ENCODE measurements around the gene TPST1.

Gene TPST1

GRCh38 chr7:66304536-66304935 is 99.4 kb downstream of the TPST1 start:
- no peak for TF ChIP-seq TEAD4 (IDR thresholded peaks at IDR 0.05)
- TF ChIP-seq ZBTB7A (IDR thresholded peaks at IDR 0.05; ENCODE audit: low read depth): no peak
- TF ChIP-seq EP300 (IDR thresholded peaks at IDR 0.05; ENCODE audit: borderline replicate concordance): no peak
- no peak for TF ChIP-seq USF1 (IDR thresholded peaks at IDR 0.05)
- TF ChIP-seq REST (IDR thresholded peaks at IDR 0.05; ENCODE audit: low read depth): no peak
- TF ChIP-seq MAX (IDR thresholded peaks at IDR 0.05): no peak
- TF ChIP-seq TCF12 (IDR thresholded peaks at IDR 0.05; ENCODE audit: low read depth): no peak
- TF ChIP-seq RAD21 (IDR thresholded peaks at IDR 0.05; ENCODE audit: low read depth): no peak
- no peak for TF ChIP-seq EGR1 (IDR thresholded peaks at IDR 0.05)
- TF ChIP-seq TAF1 (IDR thresholded peaks at IDR 0.05; ENCODE audit: low read depth): no peak
- TF ChIP-seq YY1 (IDR thresholded peaks at IDR 0.05; ENCODE audit: low read depth): no peak
- TF ChIP-seq FOXM1 (IDR thresholded peaks at IDR 0.05; ENCODE audit: borderline replicate concordance, low read depth): no peak
- no peak for TF ChIP-seq CREB1 (IDR thresholded peaks at IDR 0.05; ENCODE audit: low read depth)

- TF ChIP-seq CEBPB (IDR thresholded peaks at IDR 0.05) (no peak), RAD21 (IDR thresholded peaks at IDR 0.05; ENCODE audit: low read depth) (no peak), REST (IDR thresholded peaks at IDR 0.05; ENCODE audit: low read depth) (no peak)
Measured at GRCh38 chr7:66306243-66306642, 101.1 kb downstream of the TPST1 start.

GRCh38 chr7:66307591-66308215 is 102.6 kb downstream of the TPST1 start:
- TF ChIP-seq TCF12 (IDR thresholded peaks at IDR 0.05; ENCODE audit: low read depth) (no peak), CEBPB (IDR thresholded peaks at IDR 0.05) (no peak)

- TF ChIP-seq EGR1 (IDR thresholded peaks at IDR 0.05) (no peak), YY1 (IDR thresholded peaks at IDR 0.05; ENCODE audit: low read depth) (no peak), REST (IDR thresholded peaks at IDR 0.05; ENCODE audit: low read depth) (no peak), TCF12 (IDR thresholded peaks at IDR 0.05; ENCODE audit: low read depth) (no peak), NFIC (IDR thresholded peaks at IDR 0.05) (no peak), RAD21 (IDR thresholded peaks at IDR 0.05; ENCODE audit: low read depth) (no peak), CEBPB (IDR thresholded peaks at IDR 0.05) (no peak), MAX (IDR thresholded peaks at IDR 0.05) (no peak), USF1 (IDR thresholded peaks at IDR 0.05) (no peak), CREB1 (IDR thresholded peaks at IDR 0.05; ENCODE audit: low read depth) (no peak), TEAD4 (IDR thresholded peaks at IDR 0.05) (no peak), EP300 (IDR thresholded peaks at IDR 0.05; ENCODE audit: borderline replicate concordance) (no peak)
Measured at GRCh38 chr7:66308411-66308810, 103.3 kb downstream of the TPST1 start.

GRCh38 chr7:66310620-66311019 is 105.5 kb downstream of the TPST1 start:
- TF ChIP-seq RAD21 (IDR thresholded peaks at IDR 0.05; ENCODE audit: low read depth) (no peak), NFIC (IDR thresholded peaks at IDR 0.05) (no peak), ZBTB7A (IDR thresholded peaks at IDR 0.05; ENCODE audit: low read depth) (no peak), CEBPB (IDR thresholded peaks at IDR 0.05) (no peak), FOXM1 (IDR thresholded peaks at IDR 0.05; ENCODE audit: borderline replicate concordance, low read depth) (no peak), EP300 (IDR thresholded peaks at IDR 0.05; ENCODE audit: borderline replicate concordance) (no peak), MAX (IDR thresholded peaks at IDR 0.05) (no peak), CREB1 (IDR thresholded peaks at IDR 0.05; ENCODE audit: low read depth) (no peak), YY1 (IDR thresholded peaks at IDR 0.05; ENCODE audit: low read depth) (no peak), REST (IDR thresholded peaks at IDR 0.05; ENCODE audit: low read depth) (no peak), EGR1 (IDR thresholded peaks at IDR 0.05) (no peak), TEAD4 (IDR thresholded peaks at IDR 0.05) (no peak), TCF12 (IDR thresholded peaks at IDR 0.05; ENCODE audit: low read depth) (no peak), USF1 (IDR thresholded peaks at IDR 0.05) (no peak), TAF1 (IDR thresholded peaks at IDR 0.05; ENCODE audit: low read depth) (no peak)

Data from Ishikawa (cell line).